ENCODE data around the gene LCE7A.

Gene LCE7A

GRCh38 chr1:152836870-152837269, 22.9 kb upstream of the LCE7A start:
- H3K27ac ChIP-seq: no peak overlapping the region
- TF ChIP-seq ZFX (IDR thresholded peaks at IDR 0.05): no peak

- TF ChIP-seq CTCF (conservative IDR thresholded peaks at IDR 0.05): no peak
- no peak for TF ChIP-seq ZFX (IDR thresholded peaks at IDR 0.05)
- H3K27ac ChIP-seq: no peak within 1 kb of the TSS
These were observed 17.2 kb upstream of the LCE7A start, which contains the start of gene LCE6A for GRCh38 chr1:152842556-152842955. Gene LCE6A, plus strand, starts transcription at chr1:152842856. Its CDS starts 665 bp downstream, at chr1:152843521.

- H3K27ac ChIP-seq: no peak overlapping the region
- no peak for TF ChIP-seq ZFX (IDR thresholded peaks at IDR 0.05)
- no peak for TF ChIP-seq CTCF (conservative IDR thresholded peaks at IDR 0.05)
These were observed 4.1 kb upstream of the LCE7A start for GRCh38 chr1:152855661-152856060.

- no peak for TF ChIP-seq ZFX (IDR thresholded peaks at IDR 0.05)
- TF ChIP-seq CTCF (conservative IDR thresholded peaks at IDR 0.05): no peak
- H3K27ac ChIP-seq: no peak overlapping the region
These were observed 1.7 kb upstream of the LCE7A start for GRCh38 chr1:152858062-152858461.

- TF ChIP-seq ZFX (IDR thresholded peaks at IDR 0.05) (no peak), CTCF (conservative IDR thresholded peaks at IDR 0.05) (no peak)
- no peak overlapping the region for H3K27ac ChIP-seq
These were observed 333 bp downstream of the LCE7A start for GRCh38 chr1:152860129-152860528.

- no peak overlapping the region for H3K27ac ChIP-seq
- no peak for TF ChIP-seq CTCF (conservative IDR thresholded peaks at IDR 0.05)
- no peak for TF ChIP-seq ZFX (IDR thresholded peaks at IDR 0.05)
These were observed 1.6 kb downstream of the LCE7A start for GRCh38 chr1:152861374-152861773.

- TF ChIP-seq CTCF (conservative IDR thresholded peaks at IDR 0.05): no peak
- TF ChIP-seq ZFX (IDR thresholded peaks at IDR 0.05): no peak
- no peak overlapping the region for H3K27ac ChIP-seq
These were observed 4.6 kb downstream of the LCE7A start for GRCh38 chr1:152864443-152864842.

GRCh38 chr1:152866321-152866720, 6.5 kb downstream of the LCE7A start:
- H3K27ac ChIP-seq: no peak overlapping the region
- TF ChIP-seq ZFX (IDR thresholded peaks at IDR 0.05): no peak
- TF ChIP-seq CTCF (conservative IDR thresholded peaks at IDR 0.05): no peak
